Psoas muscle (tissue), 8 donors: ENCODE data around the gene STEAP1B. TPM values are rescaled to one million over a fixed set of nuclear protein-coding genes. Genes with fewer than 3 reads are reported as not detected.
"Not testable (repeated sequence)": the region's sequence is repeated elsewhere in the genome, so short reads cannot be mapped to it uniquely, and the experiment has no call there.

Source experiments
- ATAC-seq, 4 donors: fragments of 200-7000 bp; cut with Tn5 transposase; one replicate each; pipeline ENCODE4 v1.9.1; 2020; ENCODE audit warnings: moderate library complexity in 3 of 4, mild to moderate bottlenecking in 2 of 4
- DNase-seq, 2 donors: peaks; one replicate each; pipeline ENCODE4 v3.0.0-alpha.2; 2020
- H3K27ac ChIP-seq: fragments of 200-600 bp; one replicate; pipeline ENCODE4 v1.8.0; 2022
- H3K27me3 ChIP-seq, 3 donors: fragments of 200-600 bp in 1 of 3; one replicate each; pipeline versions ENCODE4 v1.6.1 to v1.8.0; 2013 to 2022; ENCODE audit warnings: low read length in 2 of 3, mild to moderate bottlenecking in 2 of 3, moderate library complexity in 1 of 3; ENCODE audit not compliant: insufficient read depth in 3 of 3
- H3K36me3 ChIP-seq, 2 donors: fragments of 200-600 bp in 1 of 2; one replicate each; pipeline versions ENCODE4 v1.6.1 to v1.8.0; 2013 to 2022; ENCODE audit warnings: low read depth in 1 of 2, mild to moderate bottlenecking in 1 of 2, moderate library complexity in 1 of 2; ENCODE audit not compliant: insufficient read depth in 1 of 2
- H3K4me1 ChIP-seq: fragments of 200-600 bp; one replicate; pipeline ENCODE4 v1.8.0; 2022
- H3K4me3 ChIP-seq: fragments of 200-600 bp; one replicate; pipeline ENCODE4 v1.8.0; 2022; ENCODE audit warnings: mild to moderate bottlenecking
- H3K9me3 ChIP-seq: fragments of 200-600 bp; one replicate; pipeline ENCODE4 v1.8.0; 2022
- CTCF ChIP-seq: fragments of 200-600 bp; IDR thresholded peaks from one replicate; pipeline ENCODE4 v1.8.0; 2022; ENCODE audit warnings: antibody characterized with exemption
- WGBS, 3 donors: extraction: QIAGEN DNeasy Blood & Tissue Kit; methylation state at CpG; one replicate each; pipeline versions ENCODE4 v1.1.6 to v1.1.7; 2013; 5-methylcytosine and 5-hydroxymethylcytosine counted together
- intact Hi-C, 2 donors: fragments of 100-400 bp; cut with DNase I; formaldehyde crosslinking; loops; one replicate each; pipeline versions ENCODE4 v1.11.0 to v1.14.2; 2022
- polyA plus RNA-seq, 3 donors: library from polyadenylated mRNA; stranded (reverse); fragments of 200-250 nt; gene quantifications; one replicate each; pipeline ENCODE4 v1.2.3, GENCODE V29; 2013
- total RNA-seq, 4 donors: library from RNA; stranded (reverse); fragmentation: NEBNext Ultra II Directional in 2 of 4; extraction: Animal tissue kit (Norgen Biotek cat#: 25700) in 2 of 4; gene quantifications; one replicate each; pipeline versions ENCODE4 v1.2.1 to v1.2.4, GENCODE V29; 2021 to 2023
- donor health status: healthy with polysubstance abuse.
- donor health status: DM: no; HTN: no; CAD: no; lungs with moderate emphysema.
- donor health status: Bipolar disorder and iron deficiency.
- donor health status: healthy.
- donor health status: DM: yes; HTN: yes; CAD: no.
- donor health status: DM: no; HTN: no; CAD: no.
- donor health status: DM: no; HTN: no; CAD: no.
- donor health status: DM: yes; HTN: yes; CAD: no.

Gene STEAP1B
- total and polyA plus RNA-seq, 7 donors, result 0.24 to 1.6 (median 0.91) TPM

GRCh38 chr7:22442882-22443369, 57.1 kb downstream of the STEAP1B start:
- peaks cover 25% of the 10 kb centered on the region for H3K4me1 ChIP-seq
- no peaks in the 10 kb centered on the region for H3K9me3 ChIP-seq
- H3K27me3 ChIP-seq, result no peaks in the 10 kb centered on the region
- WGBS, 3 donors, result 45 to 89% (median 72%) methylated on average over 3 of the region's 3 CpGs
- H3K4me3 ChIP-seq, result no peak overlapping the region
- no peak for DNase-seq
- intact Hi-C loops, result no loop called here
- TF ChIP-seq CTCF, result no peak
- H3K36me3 ChIP-seq, result no peaks in the 10 kb centered on the region
- H3K27ac ChIP-seq, result no peak overlapping the region
- no peak for ATAC-seq

GRCh38 chr7:22442187-22442881, 57.7 kb downstream of the STEAP1B start:
- TF ChIP-seq CTCF, result no peak
- H3K27ac ChIP-seq, result no peak overlapping the region
- ATAC-seq, result no peak
- H3K4me1 ChIP-seq, result peaks cover 25% of the 10 kb centered on the region
- 65 to 76% (median 68%) methylated on average over 8 of the region's 8 CpGs for WGBS, 3 donors
- H3K27me3 ChIP-seq, result no peaks in the 10 kb centered on the region
- DNase-seq, result no peak
- intact Hi-C loops, result no loop called here
- no peaks in the 10 kb centered on the region for H3K36me3 ChIP-seq
- no peaks in the 10 kb centered on the region for H3K9me3 ChIP-seq
- no peak overlapping the region for H3K4me3 ChIP-seq

DNA sequence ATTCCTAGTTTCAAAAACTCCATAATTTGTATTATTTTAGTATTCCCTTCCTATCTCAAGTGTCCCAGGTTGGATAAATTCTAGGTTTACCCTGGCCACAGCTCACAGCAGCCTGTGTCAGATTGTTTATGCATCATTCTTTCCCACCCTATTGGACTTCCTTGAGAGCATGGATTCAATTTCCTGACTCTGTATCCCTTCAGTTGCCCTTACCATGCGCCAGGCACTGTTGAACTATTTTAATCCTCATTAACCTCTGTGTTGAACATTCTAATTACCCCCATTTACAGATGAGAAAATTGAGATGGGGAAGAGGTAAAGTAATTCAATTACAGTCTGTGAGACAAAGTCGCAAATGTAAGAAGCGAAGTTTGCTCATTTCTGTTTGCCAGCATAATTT, 58.8 kb downstream of the STEAP1B start:
- no peak overlapping the region for H3K27ac ChIP-seq
- TF ChIP-seq CTCF, result no peak
- no peaks in the 10 kb centered on the region for H3K27me3 ChIP-seq
- ATAC-seq, result no peak
- WGBS, 3 donors, result 92 to 95% (median 92%) methylated on average over 3 of the region's 3 CpGs
- no peaks in the 10 kb centered on the region for H3K9me3 ChIP-seq
- no peak overlapping the region for H3K4me3 ChIP-seq
- no peak for DNase-seq
- H3K4me1 ChIP-seq, result peaks cover 20% of the 10 kb centered on the region
- H3K36me3 ChIP-seq, result no peaks in the 10 kb centered on the region
- intact Hi-C loops, result no loop called here

DNA sequence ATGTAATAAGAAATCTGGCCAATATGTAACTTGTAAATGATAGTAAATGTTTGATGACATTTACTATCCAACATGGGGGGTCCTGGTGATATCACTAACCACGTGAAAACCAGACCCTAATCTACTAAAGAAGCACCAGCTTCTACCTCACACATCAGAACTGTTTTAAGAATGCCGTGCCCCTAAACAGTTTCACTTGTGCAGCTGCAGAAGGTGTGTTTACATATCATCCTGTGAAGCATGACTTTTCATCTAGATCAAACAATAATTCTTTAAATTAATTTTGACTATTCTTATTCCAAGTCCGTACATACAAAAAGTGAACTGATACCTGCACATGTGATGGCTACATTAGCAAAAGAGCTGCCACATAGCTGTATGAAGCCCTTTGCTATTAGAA, 61.0 kb downstream of the STEAP1B start:
- ATAC-seq (no peak), DNase-seq (no peak)
- WGBS, 3 donors, result 87 to 93% (median 90%) methylated on average over 3 of the region's 3 CpGs
- intact Hi-C loops, result no loop called here
- Histone ChIP-seq H3K9me3 (no peaks in the 10 kb centered on the region), H3K4me3 (no peak overlapping the region), H3K27ac (no peak overlapping the region), H3K27me3 (no peaks in the 10 kb centered on the region), H3K4me1 (peaks cover 1% of the 10 kb centered on the region), H3K36me3 (no peaks in the 10 kb centered on the region)
- TF ChIP-seq CTCF, result no peak

GRCh38 chr7:22436552-22436951, 63.4 kb downstream of the STEAP1B start:
- 90 to 94% (median 90%) methylated on average over 4 of the region's 4 CpGs for WGBS, 3 donors
- intact Hi-C loops, result not testable (repeated sequence)

More at GRCh38 chr7:22436552-22436951, 63.4 kb downstream of the STEAP1B start:
- not testable (repeated sequence) for H3K4me1 ChIP-seq, H3K36me3 ChIP-seq, H3K27me3 ChIP-seq, H3K9me3 ChIP-seq, H3K27ac ChIP-seq, DNase-seq, ATAC-seq, H3K4me3 ChIP-seq
